Measurements from ENCODE around the gene SRF.

SRF gene

DNA sequence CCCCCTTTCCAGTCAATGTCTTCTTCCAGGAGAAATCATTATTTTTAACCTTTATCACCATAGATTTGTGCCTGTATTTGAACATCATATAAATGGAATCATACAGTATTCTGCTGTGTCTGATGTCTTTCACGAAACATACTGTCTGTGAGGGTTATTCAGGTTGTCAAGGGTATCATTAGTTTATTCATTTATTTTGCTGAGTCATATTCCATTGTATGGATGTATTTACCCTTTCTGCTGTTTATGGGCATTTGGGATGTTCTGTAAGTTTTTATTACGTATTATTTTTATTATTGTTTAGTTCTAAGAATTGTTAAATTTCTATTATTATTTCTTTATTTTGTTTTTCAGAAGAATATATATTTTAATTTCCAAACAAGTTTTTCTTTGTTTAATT lies 36.2 kb downstream of the SRF start:
- ATAC-seq (ENCODE audit: low read depth) (no peak), DNase-seq (ENCODE audit: low spot score) (no peak)
- no peak overlapping the region for H3K27ac ChIP-seq (ENCODE audit: poor library complexity, severe bottlenecking)
- TF ChIP-seq, protein P1, sequence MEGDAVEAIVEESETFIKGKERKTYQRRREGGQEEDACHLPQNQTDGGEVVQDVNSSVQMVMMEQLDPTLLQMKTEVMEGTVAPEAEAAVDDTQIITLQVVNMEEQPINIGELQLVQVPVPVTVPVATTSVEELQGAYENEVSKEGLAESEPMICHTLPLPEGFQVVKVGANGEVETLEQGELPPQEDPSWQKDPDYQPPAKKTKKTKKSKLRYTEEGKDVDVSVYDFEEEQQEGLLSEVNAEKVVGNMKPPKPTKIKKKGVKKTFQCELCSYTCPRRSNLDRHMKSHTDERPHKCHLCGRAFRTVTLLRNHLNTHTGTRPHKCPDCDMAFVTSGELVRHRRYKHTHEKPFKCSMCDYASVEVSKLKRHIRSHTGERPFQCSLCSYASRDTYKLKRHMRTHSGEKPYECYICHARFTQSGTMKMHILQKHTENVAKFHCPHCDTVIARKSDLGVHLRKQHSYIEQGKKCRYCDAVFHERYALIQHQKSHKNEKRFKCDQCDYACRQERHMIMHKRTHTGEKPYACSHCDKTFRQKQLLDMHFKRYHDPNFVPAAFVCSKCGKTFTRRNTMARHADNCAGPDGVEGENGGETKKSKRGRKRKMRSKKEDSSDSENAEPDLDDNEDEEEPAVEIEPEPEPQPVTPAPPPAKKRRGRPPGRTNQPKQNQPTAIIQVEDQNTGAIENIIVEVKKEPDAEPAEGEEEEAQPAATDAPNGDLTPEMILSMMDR (IDR thresholded peaks at IDR 0.05; ENCODE audit: poor library complexity, severe bottlenecking), result no peak
- peaks cover 15% of the 10 kb centered on the region for H3K36me3 ChIP-seq (ENCODE audit: low read depth)
- no peaks in the 10 kb centered on the region for H3K4me1 ChIP-seq (ENCODE audit: insufficient read depth, poor library complexity, severe bottlenecking)
- no peak overlapping the region for H3K4me3 ChIP-seq (ENCODE audit: severe bottlenecking)
- H3K9me3 ChIP-seq (ENCODE audit: severe bottlenecking), result no peaks in the 10 kb centered on the region
- no peaks in the 10 kb centered on the region for H3K27me3 ChIP-seq (ENCODE audit: insufficient read depth, poor library complexity, severe bottlenecking)

DNA sequence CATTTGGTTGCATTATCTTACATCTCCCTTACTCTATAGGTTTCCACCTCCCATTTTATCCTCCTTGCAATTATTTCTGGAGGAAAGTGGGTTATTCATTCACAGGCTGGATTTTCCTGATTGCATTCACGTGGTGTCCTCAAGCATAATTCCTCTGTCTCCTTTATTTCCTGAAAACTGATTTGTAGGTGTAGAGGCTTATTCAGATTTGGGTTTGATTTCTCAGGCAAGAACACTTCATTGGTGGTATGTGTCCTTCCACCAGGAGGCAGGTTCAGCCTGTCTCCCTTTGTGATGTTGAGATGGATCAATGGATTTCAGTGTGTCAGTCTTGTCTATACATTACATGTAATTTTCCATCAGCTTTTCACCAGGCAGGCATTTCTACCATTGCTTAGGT lies 40.9 kb downstream of the SRF start:
- H3K9me3 ChIP-seq (ENCODE audit: severe bottlenecking), result no peaks in the 10 kb centered on the region
- no peak overlapping the region for H3K4me3 ChIP-seq (ENCODE audit: severe bottlenecking)
- H3K27me3 ChIP-seq (ENCODE audit: insufficient read depth, poor library complexity, severe bottlenecking), result no peaks in the 10 kb centered on the region
- no peak for ATAC-seq (ENCODE audit: low read depth)
- H3K4me1 ChIP-seq (ENCODE audit: insufficient read depth, poor library complexity, severe bottlenecking), result no peaks in the 10 kb centered on the region
- H3K36me3 ChIP-seq (ENCODE audit: low read depth), result peaks cover 9% of the 10 kb centered on the region
- H3K27ac ChIP-seq (ENCODE audit: poor library complexity, severe bottlenecking), result no peak overlapping the region
- DNase-seq (ENCODE audit: low spot score), result no peak
- TF ChIP-seq, protein P1 (IDR thresholded peaks at IDR 0.05; ENCODE audit: poor library complexity, severe bottlenecking), result peak; percentile 14

- H3K4me1 ChIP-seq (ENCODE audit: insufficient read depth, poor library complexity, severe bottlenecking), result no peaks in the 10 kb centered on the region
- no peak for ATAC-seq (ENCODE audit: low read depth)
- H3K4me3 ChIP-seq (ENCODE audit: severe bottlenecking), result no peak overlapping the region
- no peaks in the 10 kb centered on the region for H3K27me3 ChIP-seq (ENCODE audit: insufficient read depth, poor library complexity, severe bottlenecking)
- no peak overlapping the region for H3K27ac ChIP-seq (ENCODE audit: poor library complexity, severe bottlenecking)
- TF ChIP-seq, protein P1 (IDR thresholded peaks at IDR 0.05; ENCODE audit: poor library complexity, severe bottlenecking), result no peak
- H3K36me3 ChIP-seq (ENCODE audit: low read depth), result no peaks in the 10 kb centered on the region; the same call in 1 of the 2 replicates
- H3K9me3 ChIP-seq (ENCODE audit: severe bottlenecking), result no peaks in the 10 kb centered on the region
- DNase-seq (ENCODE audit: low spot score), result peak; percentile 29
Measured at GRCh38 chr6:43213431-43213830, 42.4 kb downstream of the SRF start.

GRCh38 chr6:43215066-43215465 lies 44.0 kb downstream of the SRF start:
- no peaks in the 10 kb centered on the region for H3K9me3 ChIP-seq (ENCODE audit: severe bottlenecking)
- no peak overlapping the region for H3K27ac ChIP-seq (ENCODE audit: poor library complexity, severe bottlenecking)
- ATAC-seq (ENCODE audit: low read depth) (no peak), DNase-seq (ENCODE audit: low spot score) (peak; percentile 25)
- no peaks in the 10 kb centered on the region; the same call in 1 of the 2 replicates for H3K36me3 ChIP-seq (ENCODE audit: low read depth)
- no peaks in the 10 kb centered on the region for H3K4me1 ChIP-seq (ENCODE audit: insufficient read depth, poor library complexity, severe bottlenecking)
- no peak overlapping the region for H3K4me3 ChIP-seq (ENCODE audit: severe bottlenecking)
- H3K27me3 ChIP-seq (ENCODE audit: insufficient read depth, poor library complexity, severe bottlenecking), result no peaks in the 10 kb centered on the region
- TF ChIP-seq, protein P1 (IDR thresholded peaks at IDR 0.05; ENCODE audit: poor library complexity, severe bottlenecking), result no peak

GRCh38 chr6:43216200-43216599 lies 45.1 kb downstream of the SRF start:
- H3K27ac ChIP-seq (ENCODE audit: poor library complexity, severe bottlenecking), result no peak overlapping the region
- TF ChIP-seq, protein P1 (IDR thresholded peaks at IDR 0.05; ENCODE audit: poor library complexity, severe bottlenecking), result no peak
- no peaks in the 10 kb centered on the region for H3K4me1 ChIP-seq (ENCODE audit: insufficient read depth, poor library complexity, severe bottlenecking)
- H3K9me3 ChIP-seq (ENCODE audit: severe bottlenecking), result no peaks in the 10 kb centered on the region
- H3K27me3 ChIP-seq (ENCODE audit: insufficient read depth, poor library complexity, severe bottlenecking), result no peaks in the 10 kb centered on the region
- ATAC-seq (ENCODE audit: low read depth) (no peak), DNase-seq (ENCODE audit: low spot score) (no peak)
- no peak overlapping the region for H3K4me3 ChIP-seq (ENCODE audit: severe bottlenecking)
- H3K36me3 ChIP-seq (ENCODE audit: low read depth), result no peaks in the 10 kb centered on the region; the same call in 1 of the 2 replicates

Data from RWPE2 (cell line).